H1 (cell line): ENCODE measurements around the gene IL17A. TPM values are rescaled to one million over a fixed set of nuclear protein-coding genes. Genes with fewer than 3 reads are reported as not detected.

Experiments
- CTCF ChIA-PET: fragments of 300-600 bp; sonication (Branson Sonifier 250); formaldehyde crosslinking; loops from one replicate; lab custom pipeline; 2021; ENCODE audit not compliant: partially characterized antibody; lab: Charles Lee
- POLR2A ChIA-PET: fragments of 300-600 bp; sonication (Branson Sonifier 250); formaldehyde crosslinking; loops from one replicate; lab custom pipeline; 2021; ENCODE audit warnings: inconsistent platforms; ENCODE audit not compliant: partially characterized antibody; lab: Charles Lee
- DNase-seq, 2 experiments: peaks; one replicate each; pipeline versions ENCODE4 v3.0.0 to v3.0.0-alpha.2; 2010 to 2022; ENCODE audit warnings: low spot score in 2 of 2, low read depth in 1 of 2, mixed read lengths in 1 of 2
- FAIRE-seq: peaks from 2 replicates; lab custom pipeline; 2011; peaks lifted over from hg19 to GRCh38; lab: Jason Lieb, UNC
- H2AFZ ChIP-seq: 2 replicates; pipeline ENCODE4 v1.8.1; 2012; ENCODE audit warnings: low read length, inconsistent platforms
- H2AK5ac ChIP-seq: 2 replicates; pipeline ENCODE4 v1.6.1; 2013; ENCODE audit warnings: low read depth, low read length
- H2BK120ac ChIP-seq: replicated peaks from 2 replicates; pipeline ENCODE3; 2013; ENCODE audit warnings: low read depth, low read length, inconsistent platforms
- H2BK12ac ChIP-seq: 2 replicates; pipeline ENCODE4 v1.6.1; 2013; ENCODE audit warnings: low read depth, low read length
- H2BK15ac ChIP-seq: 2 replicates; pipeline ENCODE4 v1.6.1; 2013; ENCODE audit warnings: low read length
- H2BK20ac ChIP-seq: 2 replicates; pipeline ENCODE4 v1.6.1; 2013; ENCODE audit warnings: low read length
- H2BK5ac ChIP-seq: 2 replicates; pipeline ENCODE4 v1.6.1; 2013; ENCODE audit warnings: low read depth, low read length
- H3K14ac ChIP-seq: 2 replicates; pipeline ENCODE4 v1.6.1; 2013; ENCODE audit warnings: inconsistent platforms; ENCODE audit not compliant: insufficient read length
- H3K18ac ChIP-seq: 2 replicates; pipeline ENCODE4 v1.6.1; 2013; ENCODE audit warnings: low read length; ENCODE audit errors: extremely low read depth
- H3K23ac ChIP-seq: 2 replicates; pipeline ENCODE4 v1.6.1; 2013; ENCODE audit warnings: inconsistent platforms; ENCODE audit not compliant: insufficient read length
- H3K23me2 ChIP-seq: 2 replicates; pipeline ENCODE4 v1.6.1; 2013; ENCODE audit warnings: low read depth, low read length
- H3K27ac ChIP-seq: 2 replicates; pipeline ENCODE4 v1.6.1; 2011; ENCODE audit warnings: low read depth, low read length, inconsistent platforms
- H3K27me3 ChIP-seq, 4 experiments: replicated peaks in 1 of 4; 1 replicate in 1 of 4; 2 replicates in 3 of 4; pipeline versions ENCODE4 v1.6.1 to v1.8.1; 2011 to 2013; ENCODE audit warnings: low read length in 3 of 4, mild to moderate bottlenecking in 3 of 4, inconsistent platforms in 2 of 4, mixed read lengths in 2 of 4, moderate library complexity in 1 of 4; ENCODE audit not compliant: control insufficient read depth in 3 of 4, insufficient read depth in 3 of 4; ENCODE audit errors: extremely low read depth in 1 of 4
- H3K36me3 ChIP-seq, 4 experiments: 2 replicates each; pipeline versions ENCODE4 v1.6.1 to v1.8.1; 2011 to 2013; ENCODE audit warnings: mild to moderate bottlenecking in 4 of 4, low read length in 3 of 4, moderate library complexity in 2 of 4, control low read depth in 1 of 4, inconsistent platforms in 1 of 4; ENCODE audit not compliant: insufficient read depth in 4 of 4, control insufficient read depth in 2 of 4
- H3K4ac ChIP-seq: replicated peaks from 2 replicates; pipeline ENCODE3; 2013; ENCODE audit warnings: low read length, low read depth, mixed read lengths, inconsistent platforms; ENCODE audit not compliant: insufficient read length
- H3K4me1 ChIP-seq, 4 experiments: replicated peaks in 1 of 4; 1 replicate in 1 of 4; 2 replicates in 3 of 4; pipeline versions ENCODE4 v1.6.1 to v1.8.1; 2011 to 2013; ENCODE audit warnings: low read length in 3 of 4, inconsistent platforms in 2 of 4, mixed read lengths in 1 of 4; ENCODE audit not compliant: insufficient read depth in 4 of 4, control insufficient read depth in 3 of 4
- H3K4me2 ChIP-seq, 2 experiments: 2 replicates each; pipeline versions ENCODE4 v1.6.1 to v1.8.1; 2011 to 2013; ENCODE audit warnings: low read depth in 2 of 2, low read length in 2 of 2, control low read depth in 1 of 2, inconsistent platforms in 1 of 2, mild to moderate bottlenecking in 1 of 2; ENCODE audit not compliant: insufficient read depth in 1 of 2
- H3K4me3 ChIP-seq, 4 experiments: fragments of 200-600, 300-600 bp in 1 of 4; sonication (generic), shearing (Covaris generic), sonication (Bioruptor Twin) in 1 of 4; 2 replicates each; pipeline versions ENCODE4 v1.5.1 to v1.8.1; 2011 to 2016; ENCODE audit warnings: low read length in 4 of 4, low read depth in 3 of 4, control low read depth in 2 of 4, inconsistent platforms in 2 of 4, mild to moderate bottlenecking in 2 of 4, mixed read lengths in 1 of 4, moderate library complexity in 1 of 4; ENCODE audit not compliant: insufficient read depth in 2 of 4; ENCODE audit errors: extremely low read depth in 1 of 4
- H3K56ac ChIP-seq: replicated peaks from 2 replicates; pipeline ENCODE3; 2013; ENCODE audit warnings: low read depth, mild to moderate bottlenecking, mixed read lengths, low read length, inconsistent platforms; ENCODE audit not compliant: insufficient read length
- H3K79me1 ChIP-seq: 2 replicates; pipeline ENCODE4 v1.6.1; 2013; ENCODE audit warnings: low read depth, low read length, control low read depth
- H3K79me2 ChIP-seq, 2 experiments: 2 replicates each; pipeline versions ENCODE4 v1.6.1 to v1.8.1; 2012 to 2013; ENCODE audit warnings: low read length in 2 of 2, mild to moderate bottlenecking in 2 of 2, inconsistent platforms in 1 of 2; ENCODE audit not compliant: insufficient read depth in 2 of 2, control insufficient read depth in 1 of 2
- H3K9ac ChIP-seq, 4 experiments: replicated peaks in 1 of 4; 1 replicate in 1 of 4; 2 replicates in 3 of 4; pipeline versions ENCODE4 v1.6.1 to v1.8.1; 2011 to 2013; ENCODE audit warnings: low read depth in 3 of 4, low read length in 3 of 4, control low read depth in 2 of 4, mild to moderate bottlenecking in 2 of 4, moderate library complexity in 2 of 4, inconsistent platforms in 1 of 4; ENCODE audit errors: extremely low read depth in 1 of 4
- H3K9me3 ChIP-seq, 2 experiments: 2 replicates each; pipeline versions ENCODE4 v1.6.1 to v1.8.1; 2012 to 2013; ENCODE audit warnings: mild to moderate bottlenecking in 2 of 2, moderate library complexity in 2 of 2, control low read depth in 1 of 2, inconsistent platforms in 1 of 2, low read depth in 1 of 2, low read length in 1 of 2, mixed read lengths in 1 of 2; ENCODE audit not compliant: insufficient read depth in 2 of 2
- H4K20me1 ChIP-seq, 2 experiments: replicated peaks in 1 of 2; 2 replicates each; pipeline versions ENCODE3 to v1.8.1; 2011 to 2013; ENCODE audit warnings: inconsistent platforms in 2 of 2, low read length in 2 of 2, mild to moderate bottlenecking in 1 of 2; ENCODE audit not compliant: insufficient read depth in 2 of 2, control insufficient read depth in 1 of 2
- H4K5ac ChIP-seq: 2 replicates; pipeline ENCODE4 v1.6.1; 2013; ENCODE audit warnings: low read length, low read depth, mixed read lengths, inconsistent platforms; ENCODE audit not compliant: insufficient read length
- H4K8ac ChIP-seq: 2 replicates; pipeline ENCODE4 v1.8.0; 2013; ENCODE audit warnings: mild to moderate bottlenecking, moderate library complexity, low read length, inconsistent platforms; ENCODE audit not compliant: insufficient read depth; ENCODE audit errors: extremely low read depth
- H4K91ac ChIP-seq: replicated peaks from 2 replicates; pipeline ENCODE3; 2013; ENCODE audit warnings: low read length, mixed read lengths, inconsistent platforms; ENCODE audit not compliant: insufficient read length
- CBX5 ChIP-seq: fragments of 300-800, 300-1000 bp; sonication (generic); IDR thresholded peaks from 2 replicates; pipeline ENCODE4 v1.7.1; 2016; ENCODE audit warnings: antibody characterized with exemption, low read length, low read depth
- EP300 ChIP-seq, 2 experiments: IDR thresholded peaks; 1 replicate in 1 of 2; 2 replicates in 1 of 2; pipeline ENCODE4 v1.6.1; 2011 to 2012; ENCODE audit warnings: low read depth in 2 of 2, low read length in 2 of 2, mild to moderate bottlenecking in 2 of 2, borderline replicate concordance in 1 of 2, inconsistent platforms in 1 of 2, moderate library complexity in 1 of 2
- FOSL1 ChIP-seq: IDR thresholded peaks from 2 replicates; pipeline ENCODE4 v1.6.1; 2011; ENCODE audit warnings: mild to moderate bottlenecking, low read depth, low read length, moderate library complexity; ENCODE audit not compliant: insufficient read depth
- POLR2A ChIP-seq, 2 experiments: IDR thresholded peaks; 1 replicate in 1 of 2; 2 replicates in 1 of 2; pipeline ENCODE4 v1.6.1; 2011; ENCODE audit warnings: low read depth in 2 of 2, low read length in 2 of 2, mild to moderate bottlenecking in 2 of 2; ENCODE audit errors: control extremely low read depth in 1 of 2
- POLR2AphosphoS5 ChIP-seq: IDR thresholded peaks from 2 replicates; pipeline ENCODE4 v1.6.1; 2011; ENCODE audit warnings: low read depth, low read length
- POU5F1 ChIP-seq: IDR thresholded peaks from 2 replicates; pipeline ENCODE4 v1.6.1; 2011; ENCODE audit warnings: low read depth, mild to moderate bottlenecking, low read length, moderate library complexity
- RBBP5 ChIP-seq: IDR thresholded peaks from 2 replicates; pipeline ENCODE4 v1.7.1; 2012; ENCODE audit warnings: low read depth, mild to moderate bottlenecking, inconsistent platforms, low read length, moderate library complexity, borderline replicate concordance
- TAF7 ChIP-seq: optimal IDR thresholded peaks from 2 replicates; pipeline ENCODE3; 2011; ENCODE audit warnings: low read depth, mild to moderate bottlenecking, inconsistent platforms, low read length, moderate library complexity, borderline replicate concordance
- ZNF274 ChIP-seq: IDR thresholded peaks from 2 replicates; pipeline ENCODE4 v1.7.0; 2012; ENCODE audit warnings: low read length, borderline replicate concordance; ENCODE audit errors: extremely low read depth
- WGBS, 2 experiments: shearing (Covaris generic) in 1 of 2; methylation state at CpG; one replicate each; pipeline versions ENCODE4 v1.1.6 to v1.1.7; 2013 to 2015; ENCODE audit warnings: low lambda C conversion rate in 2 of 2, mixed read lengths in 2 of 2, inconsistent platforms in 1 of 2, low coverage in 1 of 2, missing lambda C conversion rate in 1 of 2; ENCODE audit not compliant: insufficient replicate concordance in 2 of 2, insufficient coverage in 1 of 2, insufficient read length in 1 of 2; ENCODE audit errors: extremely low coverage in 1 of 2, missing lambda C conversion rate in 1 of 2; 5-methylcytosine and 5-hydroxymethylcytosine counted together
- polyA plus RNA-seq, 7 experiments: library from polyadenylated mRNA; depleted of rRNA in 3 of 7; stranded (reverse) in 5 of 7; unstranded in 2 of 7; fragments of >200 nt in 5 of 7; fragments of 200-250 nt in 2 of 7; gene quantifications; 1 replicate in 5 of 7; 2 replicates in 1 of 7; 4 replicates in 1 of 7; pipeline versions ENCODE4 v1.2.1 to v1.2.3, GENCODE V29; 2011 to 2013; ENCODE audit warnings: missing spikeins in 2 of 7, mixed read lengths in 2 of 7
- total RNA-seq: library from RNA; stranded (reverse); fragmentation: NEBNext Ultra II Directional; extraction: Animal tissue kit (Norgen Biotek cat#: 25700); gene quantifications from 2 replicates; pipeline ENCODE4 v1.2.1, GENCODE V29; 2021
- TF ChIP-seq, protein P1 (sequence below): IDR thresholded peaks from 2 replicates; pipeline ENCODE4 v1.6.1; 2012; ENCODE audit warnings: inconsistent platforms

IL17A gene
- total and polyA plus RNA-seq, 2 of the 8 experiments (the other 6 are each of a cell fraction or from before 2014, with no cell fraction given) = not detected

DNA sequence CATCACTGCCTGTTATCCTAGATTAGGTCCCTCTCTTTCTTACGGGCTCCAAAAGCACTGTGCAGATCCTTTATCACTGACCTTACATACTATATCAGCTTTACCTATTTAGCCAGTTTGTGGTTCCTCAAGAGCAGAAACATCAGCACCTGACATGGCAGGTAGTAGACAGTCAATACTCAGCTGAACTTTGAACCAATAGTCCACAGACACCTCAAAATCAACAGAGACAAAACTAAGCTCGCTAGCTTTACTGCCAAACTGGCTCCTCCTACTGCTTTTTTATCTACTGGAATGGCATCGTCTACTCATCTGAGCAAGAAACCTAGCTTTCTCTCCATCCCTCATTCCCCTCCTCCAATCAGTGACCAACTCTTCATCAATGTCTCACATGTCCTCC is 5.6 kb downstream of the IL17A start:
- Histone ChIP-seq H3K79me1 (no peaks in the 10 kb centered on the region), H3K4me2 (no peak overlapping the region), H3K4me1 (peaks cover 0 to 7% (median 3%) of the 10 kb centered on the region in 4 experiments; a peak in 3 of 7 replicates), H2AK5ac (no peak overlapping the region), H4K8ac (no peak overlapping the region), H3K23ac (no peak overlapping the region), H3K23me2 (no peaks in the 10 kb centered on the region; the same call in 1 of the 2 replicates), H2BK12ac (peak overlapping the region; percentile 89; the same call in 1 of the 2 replicates), H2AFZ (no peak overlapping the region), H3K9ac (no peak overlapping the region), H3K18ac (no peak overlapping the region), H3K9me3 (peaks cover 0 to 3% of the 10 kb centered on the region in 2 experiments; a peak in 2 of 4 replicates), H3K79me2 (no peaks in the 10 kb centered on the region), H2BK15ac (no peak overlapping the region), H2BK20ac (no peak overlapping the region), H4K91ac (no peak overlapping the region), H3K27me3 (no peaks in the 10 kb centered on the region), H4K5ac (no peak overlapping the region), H2BK120ac (no peak overlapping the region), H3K27ac (no peak overlapping the region), H4K20me1 (no peaks in the 10 kb centered on the region), H3K4ac (no peak overlapping the region), H3K56ac (no peak overlapping the region), H3K14ac (no peak overlapping the region), H3K4me3 (no peak overlapping the region), H3K36me3 (no peaks in the 10 kb centered on the region), H2BK5ac (no peak overlapping the region)
- no peak for FAIRE-seq
- DNase-seq = no peak
- WGBS, 2 experiments = 64% methylated on average over 3 of the region's 3 CpGs; no CpG with 5 or more reads in 1 of the 2 experiments
- CTCF ChIA-PET = interaction anchor here (0.9 kb wide), 1 partner anchor 29 kb away, joined by 3 read pairs; no protein-coding TSS in a partner anchor
- POLR2A ChIA-PET = no interaction called here
- TF ChIP-seq FOSL1 (no peak), POU5F1 (no peak), POLR2A (IDR thresholded peaks at IDR 0.05; ENCODE audit: control extremely low read depth in 1 of 2, low read depth in 2 of 2, low read length in 2 of 2) (no peak), POLR2AphosphoS5 (no peak), CBX5 (no peak), RBBP5 (no peak), EP300 (IDR thresholded peaks at IDR 0.05; ENCODE audit: borderline replicate concordance in 1 of 2, low read depth in 2 of 2, low read length in 2 of 2) (no peak), TAF7 (no peak), ZNF274 (no peak)
- TF ChIP-seq, protein P1, sequence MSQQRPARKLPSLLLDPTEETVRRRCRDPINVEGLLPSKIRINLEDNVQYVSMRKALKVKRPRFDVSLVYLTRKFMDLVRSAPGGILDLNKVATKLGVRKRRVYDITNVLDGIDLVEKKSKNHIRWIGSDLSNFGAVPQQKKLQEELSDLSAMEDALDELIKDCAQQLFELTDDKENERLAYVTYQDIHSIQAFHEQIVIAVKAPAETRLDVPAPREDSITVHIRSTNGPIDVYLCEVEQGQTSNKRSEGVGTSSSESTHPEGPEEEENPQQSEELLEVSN = no peak
